Activated naive CD4-positive, alpha-beta T cell treated with anti-CD3 and anti-CD28 coated beads, Interleukin-2, amount 50 U/mL, for 72 hours (primary cell): ENCODE measurements around the gene S100A6. TPM values are rescaled to one million over a fixed set of nuclear protein-coding genes. Genes with fewer than 3 reads are reported as not detected.

Source experiments
- ATAC-seq, 2 donors: fragments of 150-1000 bp; cut with Tn5 transposase; 2 replicates each; pipeline ENCODE4 v1.10.0; 2021; ENCODE audit warnings: mild to moderate bottlenecking in 2 of 2, moderate library complexity in 2 of 2
- DNase-seq, 2 donors: peaks; one replicate each; pipeline ENCODE4 v3.0.0; 2021 to 2022; ENCODE audit warnings: low spot score in 2 of 2
- H3K27ac Mint-ChIP-seq, 2 donors: one replicate each; pipeline ENCODE4 v1.8.0; 2022; ENCODE audit warnings: mild to moderate bottlenecking in 2 of 2, mixed read lengths in 2 of 2
- H3K36me3 Mint-ChIP-seq, 2 donors: one replicate each; pipeline ENCODE4 v1.8.0; 2022; ENCODE audit warnings: mixed read lengths in 2 of 2
- H3K9me3 Mint-ChIP-seq, 2 donors: one replicate each; pipeline ENCODE4 v1.8.0; 2022; ENCODE audit warnings: mixed read lengths in 2 of 2
- total RNA-seq, 2 donors: library from RNA; stranded (reverse); gene quantifications; one replicate each; pipeline ENCODE4 v1.2.3, GENCODE V29; 2022

Gene S100A6
- total RNA-seq, 2 donors from 2014 or later, result 260 to 445 TPM

DNA sequence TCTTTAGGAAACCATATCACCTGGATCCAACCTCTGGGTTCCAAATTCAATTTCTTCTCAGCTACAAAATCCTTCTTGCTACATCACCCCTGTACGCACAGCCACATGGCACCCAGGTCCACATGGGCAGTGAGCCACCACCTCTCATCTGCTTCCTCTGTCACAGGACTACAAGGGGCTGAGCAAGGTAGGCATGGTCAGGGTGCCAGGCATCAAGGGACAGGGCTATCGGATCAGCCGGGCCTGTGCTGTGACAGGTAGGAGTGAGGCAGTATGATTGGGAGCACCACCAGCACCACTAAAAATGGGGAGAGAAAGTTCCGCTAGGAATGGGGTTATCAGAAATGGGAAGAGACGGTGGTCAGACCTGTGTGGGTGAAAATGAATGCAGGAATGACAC is 29.4 kb downstream of the S100A6 start:
- no peaks in the 10 kb centered on the region for H3K36me3 Mint-ChIP-seq
- DNase-seq, result no peak
- ATAC-seq, result no peak
- no peaks in the 10 kb centered on the region for H3K9me3 Mint-ChIP-seq
- H3K27ac Mint-ChIP-seq, result peak overlapping the region in 1 of 2 donors; percentile 36

DNA sequence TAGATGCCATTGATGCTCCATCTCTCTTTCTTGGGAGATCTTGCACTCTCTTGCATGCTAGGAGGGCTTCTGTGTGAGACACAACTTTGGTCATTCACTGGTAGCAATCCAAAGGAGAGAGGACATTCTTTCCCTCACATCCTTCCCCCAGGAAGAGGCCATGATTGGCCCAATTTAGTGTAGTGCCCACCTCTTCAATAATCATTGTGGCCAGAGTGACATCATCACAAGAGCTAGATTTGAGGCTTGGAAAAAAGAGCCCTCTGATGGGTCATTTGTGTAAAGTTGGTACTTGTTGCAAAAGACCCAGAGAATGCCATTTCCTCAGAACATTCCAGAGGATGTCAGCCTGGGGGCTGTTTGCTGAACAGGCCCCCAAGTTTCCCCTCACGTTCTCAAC is 30.2 kb downstream of the S100A6 start:
- Mint-ChIP-seq H3K27ac (no peak overlapping the region), H3K36me3 (no peaks in the 10 kb centered on the region), H3K9me3 (no peaks in the 10 kb centered on the region)
- DNase-seq (no peak), ATAC-seq (no peak)

DNA sequence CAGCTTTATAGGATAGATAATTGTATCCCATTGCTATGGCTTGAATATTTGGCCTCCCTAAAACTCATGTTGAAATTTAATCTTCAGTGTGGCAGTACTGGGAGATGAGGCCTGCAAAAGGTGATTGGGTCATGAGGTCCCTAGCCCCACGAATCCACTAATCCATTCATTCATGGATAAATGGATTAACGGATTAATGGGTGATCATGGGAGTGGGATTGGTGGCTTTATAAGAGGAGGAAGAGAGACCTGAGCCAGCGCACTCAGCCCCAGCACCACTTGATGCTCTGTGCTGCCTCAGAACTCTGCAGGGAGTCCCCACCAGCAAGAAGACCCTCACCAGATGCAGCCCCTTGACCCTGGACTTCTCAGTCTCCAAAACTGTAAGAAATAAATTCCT is 32.0 kb downstream of the S100A6 start:
- H3K36me3 Mint-ChIP-seq, result no peaks in the 10 kb centered on the region
- no peaks in the 10 kb centered on the region for H3K9me3 Mint-ChIP-seq
- no peak overlapping the region for H3K27ac Mint-ChIP-seq
- ATAC-seq (no peak), DNase-seq (no peak)

DNA sequence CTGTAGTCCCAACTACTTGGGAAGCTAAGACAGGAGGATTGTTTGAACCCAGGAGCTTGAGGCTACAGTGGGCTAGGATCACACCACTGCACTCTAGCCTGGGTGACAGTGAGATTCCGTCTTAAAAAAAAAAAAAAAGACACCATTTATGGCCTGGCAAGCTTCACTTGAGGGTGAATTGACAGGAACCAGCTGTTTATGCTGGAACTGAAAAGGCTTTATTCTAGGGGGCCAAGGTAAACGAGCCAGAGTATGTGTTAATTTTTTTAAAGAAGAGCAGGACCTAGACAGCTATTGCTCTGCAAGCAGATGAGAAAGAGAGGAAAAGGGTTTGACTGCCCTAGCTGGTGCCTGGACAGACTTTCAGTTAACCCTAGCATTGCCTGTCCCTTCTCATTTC is 37.0 kb downstream of the S100A6 start:
- Mint-ChIP-seq H3K9me3 (no peaks in the 10 kb centered on the region), H3K36me3 (no peaks in the 10 kb centered on the region), H3K27ac (no peak overlapping the region)
- ATAC-seq, result no peak
- DNase-seq, result no peak

DNA sequence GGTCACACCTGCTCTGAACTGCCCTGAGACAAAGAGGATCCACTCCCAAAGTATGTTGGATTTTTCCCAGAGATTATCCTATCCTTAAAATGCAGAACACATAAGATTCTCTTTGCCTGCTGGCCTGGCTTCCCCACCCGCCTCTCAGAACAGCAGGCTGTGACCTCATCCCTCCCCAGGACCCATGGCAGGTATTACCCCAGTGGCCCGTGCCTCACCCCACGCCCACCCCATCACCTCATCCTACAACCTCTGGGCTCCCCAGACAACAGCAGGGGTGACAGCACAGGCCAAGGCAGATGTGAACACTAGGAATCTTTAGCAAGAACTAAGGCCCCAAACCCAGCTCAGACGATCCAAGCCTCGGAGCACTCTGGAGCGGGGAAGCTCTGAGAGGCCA is 40.3 kb downstream of the S100A6 start:
- no peak for DNase-seq
- H3K9me3 Mint-ChIP-seq, result no peaks in the 10 kb centered on the region
- H3K27ac Mint-ChIP-seq, result no peak overlapping the region
- H3K36me3 Mint-ChIP-seq, result no peaks in the 10 kb centered on the region
- no peak for ATAC-seq

DNA sequence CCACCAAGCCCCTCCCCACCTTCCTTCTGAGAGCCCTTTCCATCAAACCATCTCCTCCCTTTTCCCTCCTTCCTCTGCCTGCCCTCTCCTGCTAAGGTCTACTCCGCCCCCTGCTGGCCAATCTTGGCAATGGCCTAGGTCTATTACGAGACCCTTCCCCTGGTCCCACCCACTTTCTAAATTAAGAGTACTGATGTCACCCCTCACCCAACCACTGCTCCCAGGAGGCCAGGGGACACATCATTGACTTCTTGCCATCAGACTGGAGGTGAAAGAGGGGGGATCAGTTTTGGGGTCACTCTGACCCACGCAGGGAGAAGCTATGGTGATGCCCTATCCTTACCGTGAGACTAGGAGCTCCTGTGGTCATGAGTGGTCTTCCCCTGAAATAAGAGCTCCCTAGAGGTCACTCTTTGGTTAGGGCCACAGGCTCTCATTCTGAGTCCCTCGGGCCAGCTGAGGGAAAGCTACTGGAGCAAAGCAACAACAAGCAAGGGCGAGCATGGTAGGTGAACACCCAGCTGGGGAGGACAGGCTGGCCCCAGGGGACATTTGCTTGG is 40.7 kb downstream of the S100A6 start:
- DNase-seq (peak; percentile 75 to 91), ATAC-seq (peak; percentile 82 to 87)
- Mint-ChIP-seq H3K27ac (no peak overlapping the region), H3K36me3 (no peaks in the 10 kb centered on the region), H3K9me3 (no peaks in the 10 kb centered on the region)

DNA sequence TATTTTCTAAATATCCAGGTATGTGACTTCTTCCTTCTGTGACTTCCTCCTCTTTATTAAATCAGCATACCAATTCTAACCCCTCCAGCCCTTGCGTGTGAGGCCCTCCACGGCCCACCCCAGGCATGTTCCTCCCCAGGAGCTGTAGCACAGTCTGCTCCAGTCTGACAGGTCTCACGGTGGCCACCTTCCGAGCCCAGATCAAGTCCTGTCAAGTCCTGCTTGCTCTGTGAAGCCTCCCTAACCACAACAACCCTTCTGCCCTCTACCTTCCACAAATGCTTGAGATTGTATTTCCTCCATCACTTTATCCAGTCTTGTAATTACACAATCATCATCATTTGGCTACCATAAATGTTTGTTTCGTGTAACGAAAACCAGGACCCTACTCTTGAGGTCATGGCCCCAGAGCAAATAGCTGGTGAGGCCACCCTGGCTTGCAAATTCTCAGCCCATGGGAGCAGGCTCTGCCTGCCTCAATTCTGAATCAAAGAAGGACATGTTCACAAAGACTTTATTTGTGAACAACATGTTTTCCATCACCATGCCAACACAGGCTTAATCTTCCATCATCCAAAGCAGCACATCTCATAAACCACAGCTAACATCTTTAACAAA is 42.3 kb downstream of the S100A6 start:
- H3K27ac Mint-ChIP-seq, result peak overlapping the region in 1 of 2 donors; percentile 11
- no peaks in the 10 kb centered on the region for H3K9me3 Mint-ChIP-seq
- H3K36me3 Mint-ChIP-seq, result no peaks in the 10 kb centered on the region
- DNase-seq (no peak), ATAC-seq (no peak)

DNA sequence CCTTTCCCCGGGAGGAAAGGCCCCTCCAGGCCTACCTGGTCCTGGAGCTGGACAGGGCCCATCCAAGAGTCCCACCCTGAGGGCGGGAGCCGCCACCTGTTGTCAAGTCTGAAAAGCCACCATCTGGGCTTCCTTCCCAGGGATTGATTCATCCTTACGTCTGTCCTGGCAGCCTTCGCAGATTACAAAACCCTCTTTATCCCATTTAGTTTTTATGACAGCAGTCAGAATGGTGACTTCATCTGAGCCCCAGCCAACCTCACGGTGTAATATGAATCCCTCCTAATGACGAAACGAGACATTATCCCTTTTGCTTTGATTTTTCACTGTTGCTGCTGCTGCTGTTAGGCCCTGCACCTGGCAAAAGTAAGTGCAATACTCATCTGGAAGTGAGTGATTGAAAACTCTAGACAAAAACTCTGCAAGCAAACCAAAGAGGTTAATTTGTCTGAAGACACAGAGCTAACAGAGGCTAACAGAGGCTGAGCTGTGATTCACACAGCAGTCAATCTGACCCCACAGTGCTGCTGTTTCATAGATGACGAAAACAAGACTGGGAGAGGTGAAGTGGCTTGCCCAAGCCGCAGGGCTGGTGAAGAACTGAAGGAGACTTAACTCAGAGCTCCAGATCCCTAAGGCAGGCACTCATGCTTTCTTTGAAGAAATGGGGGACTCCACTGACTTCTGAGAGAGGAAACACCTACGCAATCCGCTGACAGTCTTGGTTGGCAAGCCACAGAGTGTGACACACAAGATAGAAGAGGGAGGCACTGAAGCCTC is 45.3 kb downstream of the S100A6 start:
- no peaks in the 10 kb centered on the region for H3K9me3 Mint-ChIP-seq
- ATAC-seq, result peak; percentile 24 to 46
- DNase-seq, result no peak
- H3K27ac Mint-ChIP-seq, result no peak overlapping the region
- no peaks in the 10 kb centered on the region for H3K36me3 Mint-ChIP-seq

DNA sequence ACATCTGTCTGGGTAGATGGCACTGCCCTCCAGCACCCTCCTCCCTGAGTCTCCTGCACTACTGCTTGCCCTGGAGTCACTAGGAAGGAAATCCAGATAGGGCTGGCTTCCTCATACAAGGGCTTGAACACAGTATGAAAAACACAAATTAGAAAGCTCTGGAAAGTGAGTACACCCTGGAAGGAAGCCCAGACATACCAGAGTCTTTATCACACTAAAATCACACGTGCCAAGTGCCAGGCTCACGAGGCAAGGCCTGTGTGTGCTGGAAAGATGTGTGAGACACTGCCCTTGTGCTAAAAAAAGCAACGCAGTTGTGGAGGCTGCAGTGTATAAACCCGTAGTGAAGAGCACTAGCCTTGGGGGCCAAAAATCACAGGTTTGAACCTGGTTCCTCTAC is 47.1 kb downstream of the S100A6 start:
- Mint-ChIP-seq H3K9me3 (no peaks in the 10 kb centered on the region), H3K36me3 (no peaks in the 10 kb centered on the region), H3K27ac (no peak overlapping the region)
- ATAC-seq (no peak), DNase-seq (no peak)

DNA sequence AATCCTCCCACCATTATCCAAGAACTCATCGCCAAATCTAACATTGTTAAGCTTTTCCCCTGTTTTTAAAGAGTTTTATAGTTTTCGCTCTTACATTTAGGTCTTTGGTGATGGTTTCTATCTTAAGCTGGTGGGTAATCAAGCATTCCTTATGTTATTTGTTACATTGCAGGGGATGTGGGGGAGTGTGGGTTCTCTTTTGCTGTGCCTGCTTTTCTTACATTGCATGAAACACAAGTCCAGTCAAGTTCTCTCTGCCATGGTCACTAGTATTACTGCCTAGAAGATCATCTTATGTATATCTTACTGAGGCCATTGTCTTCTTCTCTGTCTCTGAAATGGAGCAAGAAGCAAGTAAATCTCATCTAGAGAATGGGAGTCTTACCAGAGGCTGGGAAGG is 48.1 kb downstream of the S100A6 start:
- no peaks in the 10 kb centered on the region for H3K9me3 Mint-ChIP-seq
- ATAC-seq (no peak), DNase-seq (no peak)
- no peaks in the 10 kb centered on the region for H3K36me3 Mint-ChIP-seq
- no peak overlapping the region for H3K27ac Mint-ChIP-seq

DNA sequence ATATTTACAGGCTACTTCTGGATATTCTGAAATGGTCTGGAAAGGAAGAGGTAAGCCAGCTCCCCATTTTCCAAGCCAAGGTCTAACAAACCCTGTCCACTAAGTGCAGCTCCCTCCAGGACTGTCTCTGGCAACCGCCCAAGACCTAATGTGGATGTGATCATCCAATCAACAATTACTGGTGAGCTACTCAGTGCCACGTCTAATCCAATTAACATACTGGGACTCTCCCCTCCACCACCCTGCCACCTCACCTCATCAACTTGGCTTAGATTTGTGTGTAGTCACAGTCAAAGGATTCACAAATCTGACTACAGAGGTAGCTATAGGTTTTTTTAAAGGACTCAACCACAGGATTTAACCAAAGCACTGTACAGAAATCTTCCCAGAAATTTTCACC is 49.9 kb downstream of the S100A6 start:
- DNase-seq (no peak), ATAC-seq (no peak)
- H3K36me3 Mint-ChIP-seq, result no peaks in the 10 kb centered on the region
- no peak overlapping the region for H3K27ac Mint-ChIP-seq
- H3K9me3 Mint-ChIP-seq, result no peaks in the 10 kb centered on the region

Other genes starting within 250 kb of the S100A6 start
- gene PGLYRP3, start 223.0 kb downstream of the S100A6 start, total RNA-seq, result not detected
- not detected for gene PGLYRP4, start 187.2 kb downstream of the S100A6 start, total RNA-seq
- 1 to 10 TPM in 1 of 2 donors, under 1 TPM in 1; 0.73 to 1.4 TPM for gene S100A9, start 178.1 kb downstream of the S100A6 start, total RNA-seq
- gene S100A12, start 160.4 kb downstream of the S100A6 start, total RNA-seq, result not detected
- gene S100A8, start 144.9 kb downstream of the S100A6 start, total RNA-seq, result not detected
- gene S100A7A, start 119.5 kb downstream of the S100A6 start, total RNA-seq, result not detected
- not detected for gene S100A7, start 75.3 kb downstream of the S100A6 start, total RNA-seq
- gene S100A5, start 4.9 kb upstream of the S100A6 start, total RNA-seq, result 1 to 10 TPM; 2.0 to 3.9 TPM
- gene S100A4, start 9.8 kb upstream of the S100A6 start, total RNA-seq, result 100 to 1,000 TPM; 186 to 368 TPM
- not detected for gene S100A3, start 13.3 kb upstream of the S100A6 start, total RNA-seq
- gene S100A2, start 29.9 kb upstream of the S100A6 start, total RNA-seq, result 1 to 10 TPM; 1.0 to 7.8 TPM
- not detected for gene S100A16, start 77.1 kb upstream of the S100A6 start, total RNA-seq
- gene S100A14, start 80.3 kb upstream of the S100A6 start, total RNA-seq, result not detected
- gene S100A13, start 91.5 kb upstream of the S100A6 start, total RNA-seq, result 1 to 10 TPM; 4.2 to 6.0 TPM
- gene S100A1, start 92.4 kb upstream of the S100A6 start, total RNA-seq, result not detected
- gene CHTOP, start 98.1 kb upstream of the S100A6 start, total RNA-seq, result 10 to 100 TPM; 83.3 to 91.3 TPM
- gene SNAPIN, start 122.7 kb upstream of the S100A6 start, total RNA-seq, result 10 to 100 TPM; 16.1 to 35.4 TPM
- 100 to 1,000 TPM; 247 to 316 TPM for gene ILF2, start 135.0 kb upstream of the S100A6 start, total RNA-seq
- not detected for gene NPR1, start 142.7 kb upstream of the S100A6 start, total RNA-seq
- 10 to 100 TPM; 58.2 to 64.9 TPM for gene INTS3, start 192.1 kb upstream of the S100A6 start, total RNA-seq
- 1 to 10 TPM; 7.0 to 8.3 TPM for gene SLC27A3, start 239.4 kb upstream of the S100A6 start, total RNA-seq